Astrocyte (in vitro differentiated cells and primary cell): Measurements from ENCODE around the gene GLT8D1. TPM values are rescaled to one million over a fixed set of nuclear protein-coding genes. Genes with fewer than 3 reads are reported as not detected.

Experiments
- DNase-seq: peaks from one replicate; pipeline ENCODE4 v3.0.0-alpha.2; 2010; ENCODE audit warnings: low read depth
- FAIRE-seq: peaks from 2 replicates; lab custom pipeline; 2011; peaks lifted over from hg19 to GRCh38; lab: Jason Lieb, UNC
- H2AFZ ChIP-seq: 2 replicates; pipeline ENCODE4 v1.6.0; 2012; ENCODE audit warnings: low read depth, low read length, inconsistent platforms
- H3K27ac ChIP-seq: 2 replicates; pipeline ENCODE4 v1.5.1; 2011; ENCODE audit warnings: low read depth, low read length, inconsistent platforms
- H3K27me3 ChIP-seq: 2 replicates; pipeline ENCODE4 v1.6.0; 2011; ENCODE audit warnings: low read length, inconsistent platforms; ENCODE audit not compliant: insufficient read depth
- H3K36me3 ChIP-seq: 2 replicates; pipeline ENCODE4 v1.5.1; 2011; ENCODE audit warnings: low read length, inconsistent platforms; ENCODE audit not compliant: insufficient read depth
- H3K4me1 ChIP-seq: 2 replicates; pipeline ENCODE4 v1.5.1; 2011; ENCODE audit warnings: low read length, inconsistent platforms; ENCODE audit not compliant: insufficient read depth
- H3K4me2 ChIP-seq: 2 replicates; pipeline ENCODE4 v1.6.0; 2012; ENCODE audit warnings: low read length, inconsistent platforms
- H3K4me3 ChIP-seq: 2 replicates; pipeline ENCODE4 v1.5.1; 2011; ENCODE audit warnings: low read depth, mild to moderate bottlenecking, low read length, inconsistent platforms; ENCODE audit not compliant: insufficient read depth
- H3K79me2 ChIP-seq: 2 replicates; pipeline ENCODE4 v1.6.0; 2012; ENCODE audit warnings: mild to moderate bottlenecking, low read length, inconsistent platforms; ENCODE audit not compliant: insufficient read depth
- H3K9ac ChIP-seq: 2 replicates; pipeline ENCODE4 v1.6.0; 2012; ENCODE audit warnings: mild to moderate bottlenecking, low read length, inconsistent platforms
- H3K9me3 ChIP-seq: 2 replicates; pipeline ENCODE4 v1.5.1; 2012; ENCODE audit warnings: low read depth, mild to moderate bottlenecking, low read length, inconsistent platforms; ENCODE audit not compliant: insufficient read depth
- H4K20me1 ChIP-seq: 2 replicates; pipeline ENCODE4 v1.6.0; 2012; ENCODE audit warnings: low read length, inconsistent platforms; ENCODE audit not compliant: insufficient read depth
- H3K27ac Mint-ChIP-seq: one replicate; pipeline ENCODE4 v1.8.0; 2021; ENCODE audit warnings: mild to moderate bottlenecking, mixed read lengths; ENCODE audit not compliant: unreplicated experiment
- H3K27me3 Mint-ChIP-seq: one replicate; pipeline ENCODE4 v1.8.0; 2021; ENCODE audit warnings: low read depth, mixed read lengths; ENCODE audit not compliant: unreplicated experiment
- H3K36me3 Mint-ChIP-seq: one replicate; pipeline ENCODE4 v1.8.0; 2021; ENCODE audit warnings: low read depth, mixed read lengths; ENCODE audit not compliant: unreplicated experiment
- H3K4me1 Mint-ChIP-seq: one replicate; pipeline ENCODE4 v1.8.0; 2021; ENCODE audit warnings: low read depth, mixed read lengths; ENCODE audit not compliant: unreplicated experiment
- H3K4me3 Mint-ChIP-seq: one replicate; pipeline ENCODE4 v1.8.0; 2021; ENCODE audit warnings: mild to moderate bottlenecking, moderate library complexity, mixed read lengths; ENCODE audit not compliant: unreplicated experiment
- H3K9me3 Mint-ChIP-seq: one replicate; pipeline ENCODE4 v1.8.0; 2021; ENCODE audit warnings: mild to moderate bottlenecking, mixed read lengths; ENCODE audit not compliant: unreplicated experiment
- CTCF ChIP-seq: IDR thresholded peaks from 2 replicates; pipeline ENCODE4 v1.5.1; 2011; ENCODE audit warnings: low read depth, mild to moderate bottlenecking, inconsistent platforms, low read length, moderate library complexity; ENCODE audit not compliant: insufficient read depth
- EZH2 ChIP-seq: IDR thresholded peaks from 2 replicates; pipeline ENCODE4 v1.6.1; 2012; ENCODE audit warnings: mild to moderate bottlenecking, low read length, inconsistent platforms; ENCODE audit not compliant: insufficient read depth
- total RNA-seq: library from RNA; stranded (reverse); gene quantifications from 2 replicates; pipeline ENCODE4 v1.2.1, GENCODE V29; 2021

The GLT8D1 gene
- total RNA-seq, 1 donor from 2014 or later = 78.2 TPM

GRCh38 chr3:52671676-52672075, 33.9 kb downstream of the GLT8D1 start:
- Histone ChIP-seq H3K27me3 (no peaks in the 10 kb centered on the region), H3K4me2 (peak overlapping the region; percentile 77)

GRCh38 chr3:52670621-52671521, 34.7 kb downstream of the GLT8D1 start:
- Mint-ChIP-seq H3K36me3 (peaks cover 4% of the 10 kb centered on the region), H3K27ac (peak overlapping the region; percentile 96), H3K4me3 (peak overlapping the region; percentile 51), H3K4me1 (peaks cover 28% of the 10 kb centered on the region), H3K27me3 (no peaks in the 10 kb centered on the region), H3K9me3 (no peaks in the 10 kb centered on the region)
- Histone ChIP-seq H3K4me2 (peak overlapping the region; percentile 77), H2AFZ (no peak overlapping the region), H3K4me1 (peaks cover 23% of the 10 kb centered on the region), H4K20me1 (no peaks in the 10 kb centered on the region), H3K36me3 (peaks cover 19% of the 10 kb centered on the region), H3K79me2 (peaks cover 32% of the 10 kb centered on the region), H3K9ac (peak overlapping the region; percentile 76), H3K4me3 (peak overlapping the region; percentile 27), H3K9me3 (no peaks in the 10 kb centered on the region), H3K27me3 (no peaks in the 10 kb centered on the region), H3K27ac (peak overlapping the region; percentile 93)
- FAIRE-seq (peak; percentile 97), DNase-seq (peak; percentile 100)
- TF ChIP-seq CTCF (no peak), EZH2 (no peak)

More at GRCh38 chr3:52671676-52672075, 33.9 kb downstream of the GLT8D1 start:
- DNase-seq (no peak), FAIRE-seq (no peak)
- Mint-ChIP-seq H3K4me3 (no peak overlapping the region), H3K27ac (peak overlapping the region; percentile 96), H3K9me3 (no peaks in the 10 kb centered on the region), H3K27me3 (no peaks in the 10 kb centered on the region), H3K4me1 (peaks cover 28% of the 10 kb centered on the region), H3K36me3 (peaks cover 7% of the 10 kb centered on the region)
- H3K27ac ChIP-seq = peak overlapping the region; percentile 93
- H3K36me3 ChIP-seq = peaks cover 17% of the 10 kb centered on the region
- H3K9me3 ChIP-seq = no peaks in the 10 kb centered on the region
- peaks cover 39% of the 10 kb centered on the region for H3K79me2 ChIP-seq
- no peak overlapping the region for H2AFZ ChIP-seq
- H3K4me3 ChIP-seq = peak overlapping the region; percentile 27
- TF ChIP-seq EZH2 = no peak
- TF ChIP-seq CTCF = no peak
- H3K9ac ChIP-seq = peak overlapping the region; percentile 71
- peaks cover 23% of the 10 kb centered on the region for H3K4me1 ChIP-seq
- H4K20me1 ChIP-seq = no peaks in the 10 kb centered on the region

GRCh38 chr3:52663098-52663497, 42.5 kb downstream of the GLT8D1 start:
- H3K36me3 ChIP-seq = peaks cover 43% of the 10 kb centered on the region
- Mint-ChIP-seq H3K4me3 (no peak overlapping the region), H3K36me3 (peaks cover 22% of the 10 kb centered on the region), H3K4me1 (peaks cover 1% of the 10 kb centered on the region), H3K9me3 (no peaks in the 10 kb centered on the region), H3K27me3 (no peaks in the 10 kb centered on the region), H3K27ac (no peak overlapping the region)
- H3K4me3 ChIP-seq = no peak overlapping the region
- DNase-seq = no peak
- H3K27ac ChIP-seq = no peak overlapping the region
- H3K9ac ChIP-seq = no peak overlapping the region
- no peak for TF ChIP-seq CTCF
- TF ChIP-seq EZH2 = no peak
- peaks cover 8% of the 10 kb centered on the region for H4K20me1 ChIP-seq
- FAIRE-seq = no peak
- no peak overlapping the region for H2AFZ ChIP-seq
- H3K79me2 ChIP-seq = peaks cover 40% of the 10 kb centered on the region
- H3K4me2 ChIP-seq = no peak overlapping the region
- no peaks in the 10 kb centered on the region for H3K4me1 ChIP-seq
- H3K27me3 ChIP-seq = no peaks in the 10 kb centered on the region
- no peaks in the 10 kb centered on the region for H3K9me3 ChIP-seq
